Endothelial cell of umbilical vein (primary cell): ENCODE results near the gene DLST.

Experiments
- EZH2 ChIP-seq: IDR thresholded peaks from 2 replicates; pipeline ENCODE4 v1.6.1; 2012; ENCODE audit warnings: borderline replicate concordance, low read depth, mild to moderate bottlenecking, moderate library complexity, low read length, inconsistent platforms; ENCODE audit not compliant: severe bottlenecking
- GATA2 ChIP-seq: IDR thresholded peaks from 2 replicates; pipeline ENCODE4 v1.7.0; 2011; ENCODE audit warnings: low read depth, mild to moderate bottlenecking, moderate library complexity, mixed read lengths, low read length; ENCODE audit not compliant: insufficient read length, insufficient read depth
- JUN ChIP-seq: IDR thresholded peaks from 2 replicates; pipeline ENCODE4 v1.6.1; 2011; ENCODE audit warnings: borderline replicate concordance, low read depth; ENCODE audit not compliant: insufficient read length, insufficient read depth
- MYC ChIP-seq: IDR thresholded peaks from one replicate; pipeline ENCODE4 v1.6.1; 2011; ENCODE audit warnings: mild to moderate bottlenecking, low read depth, low read length
- POLR2A ChIP-seq: IDR thresholded peaks from 2 replicates; pipeline ENCODE4 v1.6.1; 2012; ENCODE audit warnings: low read depth, mild to moderate bottlenecking, control low read depth, low read length
- POLR2AphosphoS5 ChIP-seq: IDR thresholded peaks from 2 replicates; pipeline ENCODE4 v1.6.1; 2012; ENCODE audit warnings: low read depth, mild to moderate bottlenecking, control low read depth, low read length, moderate library complexity; ENCODE audit not compliant: insufficient read depth
- TF ChIP-seq, protein P1 (sequence below), 2 donors: IDR thresholded peaks; 1 replicate in 1 of 2; 2 replicates in 1 of 2; pipeline ENCODE4 v1.5.1; 2011; ENCODE audit warnings: low read length in 2 of 2, mild to moderate bottlenecking in 2 of 2, moderate library complexity in 2 of 2, control low read depth in 1 of 2, inconsistent platforms in 1 of 2, low read depth in 1 of 2; ENCODE audit not compliant: insufficient read depth in 1 of 2; ENCODE audit errors: extremely low read depth in 1 of 2
- TF ChIP-seq, protein P2 (sequence below): IDR thresholded peaks from 2 replicates; pipeline ENCODE4 v1.6.1; 2011; ENCODE audit not compliant: insufficient read depth, insufficient read length

DNA sequence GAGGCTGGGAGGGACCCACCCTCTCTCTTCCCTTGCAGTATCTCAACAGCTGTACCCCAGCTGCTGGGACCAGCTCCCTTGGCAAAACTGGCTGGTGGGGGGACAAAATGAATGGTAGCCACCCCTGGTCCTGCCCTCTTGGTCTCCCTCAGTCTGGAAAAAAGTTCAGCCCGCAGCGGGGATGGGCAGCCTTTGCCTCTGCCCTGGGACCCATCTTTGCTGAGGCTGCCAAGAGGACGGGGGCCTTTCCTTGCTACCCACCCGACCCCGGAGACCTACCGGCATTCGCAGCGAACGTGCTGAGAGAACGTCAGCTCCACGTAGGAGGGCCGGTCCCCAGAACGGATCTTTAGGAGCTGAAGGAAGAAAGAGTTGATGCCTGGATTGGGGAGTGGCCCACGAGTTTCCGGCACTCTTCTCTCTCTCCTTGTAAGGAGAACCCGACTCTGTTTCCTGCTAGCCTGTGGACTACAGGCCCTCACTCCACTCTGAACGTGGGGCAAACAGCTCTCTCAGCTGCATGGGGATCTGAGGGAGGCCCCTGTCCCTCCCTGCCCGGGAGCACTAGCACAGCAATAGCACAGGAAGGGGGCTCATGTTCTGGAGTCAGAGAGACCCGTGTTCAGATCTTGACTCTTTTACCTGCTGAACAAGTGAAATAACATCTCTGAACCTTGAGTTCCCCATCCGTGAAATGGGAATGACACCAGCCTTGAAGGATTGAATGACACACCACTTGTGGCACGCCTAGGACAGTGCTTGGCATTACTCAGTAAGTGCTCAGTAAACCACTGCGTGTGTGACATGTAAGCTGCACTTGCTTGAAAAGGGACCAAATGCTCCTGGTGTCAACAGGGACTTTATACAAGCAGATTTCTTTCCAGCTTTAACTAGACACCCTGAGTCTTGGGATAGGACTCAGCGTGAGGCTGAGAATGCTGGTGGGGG lies 66.8 kb downstream of the DLST start:
- no peak for TF ChIP-seq POLR2A
- TF ChIP-seq, protein P1, sequence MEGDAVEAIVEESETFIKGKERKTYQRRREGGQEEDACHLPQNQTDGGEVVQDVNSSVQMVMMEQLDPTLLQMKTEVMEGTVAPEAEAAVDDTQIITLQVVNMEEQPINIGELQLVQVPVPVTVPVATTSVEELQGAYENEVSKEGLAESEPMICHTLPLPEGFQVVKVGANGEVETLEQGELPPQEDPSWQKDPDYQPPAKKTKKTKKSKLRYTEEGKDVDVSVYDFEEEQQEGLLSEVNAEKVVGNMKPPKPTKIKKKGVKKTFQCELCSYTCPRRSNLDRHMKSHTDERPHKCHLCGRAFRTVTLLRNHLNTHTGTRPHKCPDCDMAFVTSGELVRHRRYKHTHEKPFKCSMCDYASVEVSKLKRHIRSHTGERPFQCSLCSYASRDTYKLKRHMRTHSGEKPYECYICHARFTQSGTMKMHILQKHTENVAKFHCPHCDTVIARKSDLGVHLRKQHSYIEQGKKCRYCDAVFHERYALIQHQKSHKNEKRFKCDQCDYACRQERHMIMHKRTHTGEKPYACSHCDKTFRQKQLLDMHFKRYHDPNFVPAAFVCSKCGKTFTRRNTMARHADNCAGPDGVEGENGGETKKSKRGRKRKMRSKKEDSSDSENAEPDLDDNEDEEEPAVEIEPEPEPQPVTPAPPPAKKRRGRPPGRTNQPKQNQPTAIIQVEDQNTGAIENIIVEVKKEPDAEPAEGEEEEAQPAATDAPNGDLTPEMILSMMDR (IDR thresholded peaks at IDR 0.05; ENCODE audit: extremely low read depth in 1 of 2, insufficient read depth in 1 of 2, low read depth in 1 of 2, low read length in 2 of 2), result no peak
- TF ChIP-seq POLR2AphosphoS5, result no peak
- TF ChIP-seq, protein P2, sequence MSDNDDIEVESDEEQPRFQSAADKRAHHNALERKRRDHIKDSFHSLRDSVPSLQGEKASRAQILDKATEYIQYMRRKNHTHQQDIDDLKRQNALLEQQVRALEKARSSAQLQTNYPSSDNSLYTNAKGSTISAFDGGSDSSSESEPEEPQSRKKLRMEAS, result no peak
- TF ChIP-seq JUN, result no peak
- no peak for TF ChIP-seq GATA2
- TF ChIP-seq EZH2, result no peak
- no peak for TF ChIP-seq MYC
